WI38 (cell line): Measurements from ENCODE around the gene ZFP57.

Experiments used
- H3K4me3 ChIP-seq: 2 replicates; pipeline ENCODE4 v1.5.1; 2011; ENCODE audit warnings: low read depth, mild to moderate bottlenecking, control low read depth, low read length
- CTCF ChIP-seq: IDR thresholded peaks from 2 replicates; pipeline ENCODE4 v1.5.1; 2012; ENCODE audit warnings: low read depth, mild to moderate bottlenecking, control low read depth, low read length

Gene ZFP57

GRCh38 chr6:29726001-29726400 is 45.0 kb upstream of the ZFP57 start:
- no peak overlapping the region for H3K4me3 ChIP-seq
- no peak for TF ChIP-seq CTCF

GRCh38 chr6:29724937-29725869 is 44.3 kb upstream of the ZFP57 start:
- H3K4me3 ChIP-seq = no peak overlapping the region
- no peak for TF ChIP-seq CTCF

- no peak for TF ChIP-seq CTCF
- 0 out of 2 replicates have a peak overlapping the region, but pooled peaks have one; percentile 22 for H3K4me3 ChIP-seq
Measured at GRCh38 chr6:29723666-29724588, 43.0 kb upstream of the ZFP57 start.

GRCh38 chr6:29723262-29723665 is 42.3 kb upstream of the ZFP57 start, which contains the start of gene HLA-F:
Gene HLA-F, plus strand, starts transcription at chr6:29723434. Its CDS starts 30 bp downstream, at chr6:29723464.
- H3K4me3 ChIP-seq = 0 out of 2 replicates have a peak within 1 kb of the TSS, but pooled peaks have one; percentile 22
- TF ChIP-seq CTCF = no peak

- H3K4me3 ChIP-seq = no peak overlapping the region
- no peak for TF ChIP-seq CTCF
Measured at GRCh38 chr6:29720863-29721262, 39.9 kb upstream of the ZFP57 start.

GRCh38 chr6:29710281-29710941 is 29.5 kb upstream of the ZFP57 start:
- no peak overlapping the region for H3K4me3 ChIP-seq
- no peak for TF ChIP-seq CTCF
